GM21360 (cell line): ENCODE results near the gene STMN1.
A peak's percentile ranks its signal among the peaks of the same experiment; 100 is the strongest.

Source experiments
- ATAC-seq: cut with Tn5 transposase; IDR thresholded peaks from one replicate; pipeline ENCODE4 v1.9.1; 2021; ENCODE audit warnings: mild to moderate bottlenecking, moderate library complexity; ENCODE audit not compliant: unreplicated experiment

STMN1 gene

DNA sequence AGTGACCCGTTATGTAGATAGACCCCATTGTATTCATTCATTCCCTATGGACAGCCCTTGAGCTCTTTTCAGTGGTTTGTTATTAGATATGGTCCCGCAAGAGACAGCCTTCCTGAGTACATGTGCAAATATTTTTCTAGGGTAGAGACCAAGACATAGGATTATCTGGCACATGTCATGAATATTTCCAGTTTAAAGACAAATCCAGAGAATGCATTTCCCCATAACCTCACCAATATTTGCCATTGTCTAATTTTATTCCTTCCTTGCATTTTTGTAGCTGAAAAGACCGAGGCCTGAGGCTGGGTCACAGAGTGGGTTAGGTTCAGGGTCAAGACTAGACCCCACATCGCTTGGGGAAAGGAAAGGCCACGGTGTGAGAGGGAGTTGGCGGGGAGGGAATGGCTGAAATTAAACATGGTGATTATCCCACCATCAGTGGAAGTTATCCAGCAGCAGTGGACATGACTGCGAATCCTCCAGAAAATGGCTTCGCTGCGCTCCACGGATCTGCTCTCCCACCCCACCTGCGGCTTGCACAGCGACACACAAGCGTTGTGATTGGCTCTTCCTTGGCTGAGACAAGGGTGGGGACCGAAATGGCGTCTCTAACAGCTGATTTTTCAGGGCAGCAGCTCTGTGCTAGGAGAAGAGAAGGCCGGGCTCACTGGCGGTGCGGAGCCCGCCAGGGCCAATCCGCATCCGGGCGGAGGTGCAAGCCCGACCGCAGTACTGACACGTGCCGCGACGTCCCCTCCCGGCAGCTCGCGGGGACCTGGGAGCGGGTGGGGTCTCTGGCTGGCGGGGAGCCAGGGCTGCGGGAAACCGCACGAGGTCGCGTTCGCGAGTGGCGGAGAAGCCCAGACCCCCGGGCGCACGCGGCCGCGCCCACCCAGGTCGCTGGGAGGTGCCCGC lies 16.1 kb upstream of the STMN1 start:
- no peak for ATAC-seq

GRCh38 chr1:25918615-25919014 lies 12.4 kb upstream of the STMN1 start:
- ATAC-seq: no peak

GRCh38 chr1:25917996-25918395 lies 11.8 kb upstream of the STMN1 start:
- no peak for ATAC-seq

DNA sequence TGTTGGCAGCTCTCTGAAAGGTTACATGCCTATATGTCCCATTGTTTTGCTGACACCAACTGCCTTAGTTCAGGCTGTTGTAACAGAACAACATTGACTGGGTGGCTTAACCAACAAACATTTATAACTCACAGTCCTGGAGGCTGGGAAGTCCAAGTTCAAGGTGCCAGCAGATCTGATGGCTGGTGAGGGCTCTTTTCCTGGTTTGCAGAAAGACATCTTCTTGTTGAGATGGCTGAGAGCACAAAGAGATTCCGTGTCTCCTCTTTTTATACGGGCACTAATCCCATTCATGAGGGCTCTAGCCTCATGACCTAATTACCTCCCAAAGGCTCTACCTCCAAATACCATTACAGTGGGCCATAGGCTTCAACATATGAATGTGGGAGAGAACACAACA lies 10.2 kb upstream of the STMN1 start:
- no peak for ATAC-seq

- ATAC-seq: no peak
These were observed 8.1 kb upstream of the STMN1 start for GRCh38 chr1:25914074-25914995.

GRCh38 chr1:25913206-25913605 lies 7.0 kb upstream of the STMN1 start:
- ATAC-seq: no peak

GRCh38 chr1:25912076-25912831 lies 6.0 kb upstream of the STMN1 start:
- no peak for ATAC-seq

DNA sequence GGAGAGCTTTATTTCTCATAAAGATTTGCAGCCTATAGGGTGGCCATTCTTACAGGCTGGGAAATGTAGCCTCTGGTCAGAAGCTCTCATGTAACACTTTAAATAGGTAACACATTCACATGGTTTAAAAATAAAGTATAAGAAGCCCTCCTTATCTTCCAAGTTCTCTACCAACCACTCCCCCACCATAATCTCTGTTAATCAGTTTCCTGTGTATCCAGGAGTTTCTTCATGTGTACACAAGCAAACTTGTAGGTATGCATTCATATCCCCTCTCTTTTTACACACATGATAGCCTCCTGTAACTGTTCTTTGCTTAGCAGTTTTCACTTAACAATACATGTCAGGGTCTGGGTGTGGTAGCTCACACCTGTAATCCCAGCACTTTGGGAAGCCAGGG lies 4.9 kb upstream of the STMN1 start:
- no peak for ATAC-seq

GRCh38 chr1:25909040-25909439 lies 2.8 kb upstream of the STMN1 start:
- ATAC-seq: no peak

DNA sequence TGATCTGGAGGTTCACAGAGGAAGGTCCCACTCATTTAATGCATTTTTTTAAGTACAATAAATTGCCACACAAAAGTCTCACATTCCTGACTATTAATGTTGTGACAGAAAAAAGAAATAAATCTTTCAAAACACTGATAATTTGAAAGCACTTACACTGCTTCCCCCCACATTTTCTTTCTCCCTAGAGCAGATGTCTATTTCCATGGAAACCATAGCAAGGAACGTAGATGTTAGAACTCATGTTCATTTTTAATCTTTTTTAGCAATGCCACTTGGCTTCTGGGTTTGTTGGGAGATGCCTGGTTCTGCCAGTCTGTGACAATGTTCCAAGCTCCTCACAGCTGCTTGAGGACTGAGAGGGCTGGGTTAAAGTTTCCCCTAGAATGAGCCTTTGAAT lies 1.9 kb upstream of the STMN1 start:
- ATAC-seq: no peak

- no peak for ATAC-seq
These were observed 1.4 kb upstream of the STMN1 start for GRCh38 chr1:25907601-25908000.

- ATAC-seq: no peak
These were observed 553 bp upstream of the STMN1 start for GRCh38 chr1:25906644-25907300.

DNA sequence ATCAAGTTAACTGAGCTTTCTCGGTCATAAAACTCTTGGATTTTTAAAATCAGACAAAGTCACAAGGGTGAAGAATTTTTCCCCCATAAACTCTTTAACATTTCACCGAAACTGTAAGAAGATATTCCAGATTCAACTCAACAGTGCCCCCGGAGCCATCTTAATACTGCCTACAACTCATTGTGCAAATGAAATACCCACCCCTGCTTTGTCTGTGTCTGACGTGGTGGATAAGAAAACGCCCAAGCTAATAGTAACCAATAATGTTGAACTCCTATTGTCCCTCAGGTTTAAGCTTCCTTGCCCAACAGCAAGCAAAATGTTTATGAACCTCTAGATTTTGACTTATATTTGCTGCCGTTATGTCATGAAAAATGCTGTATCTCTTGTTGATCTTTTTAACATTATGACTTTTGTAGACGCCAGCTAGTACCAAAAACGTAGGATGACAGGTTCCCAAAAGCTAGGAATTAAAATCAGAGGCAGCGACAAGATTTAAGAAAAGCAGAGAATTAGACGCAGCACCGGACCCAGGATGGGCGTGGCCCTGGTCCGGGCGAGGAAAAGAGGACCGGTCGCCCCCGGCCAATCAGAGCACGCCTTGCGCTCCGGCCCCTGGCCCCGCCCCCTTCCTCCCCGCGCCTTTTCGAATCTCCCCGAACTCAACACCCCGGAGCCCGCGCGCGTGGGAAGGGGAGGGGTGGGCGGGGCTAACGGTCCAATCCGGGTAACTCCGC lies 1.1 kb downstream of the STMN1 start:
- peak; percentile 77 for ATAC-seq

DNA sequence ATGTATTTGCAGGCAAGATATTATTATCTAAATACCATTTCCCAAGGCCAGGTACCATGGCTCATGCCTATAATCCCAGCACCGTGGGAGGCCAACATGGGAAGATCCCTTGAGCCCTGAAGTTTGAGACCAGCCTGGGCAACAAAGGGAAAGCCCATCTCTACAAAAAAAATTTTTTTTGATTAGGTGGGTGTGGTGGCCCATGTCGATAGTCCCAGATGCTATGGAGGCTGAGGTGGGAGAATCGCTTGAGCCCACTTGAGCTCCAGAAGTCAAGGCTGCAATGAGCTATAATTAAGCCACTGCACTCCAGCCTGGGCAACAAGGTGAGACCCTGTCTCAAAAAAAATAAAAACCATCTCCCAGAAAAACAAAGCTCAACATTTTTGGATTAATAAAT lies 2.2 kb downstream of the STMN1 start:
- no peak for ATAC-seq

DNA sequence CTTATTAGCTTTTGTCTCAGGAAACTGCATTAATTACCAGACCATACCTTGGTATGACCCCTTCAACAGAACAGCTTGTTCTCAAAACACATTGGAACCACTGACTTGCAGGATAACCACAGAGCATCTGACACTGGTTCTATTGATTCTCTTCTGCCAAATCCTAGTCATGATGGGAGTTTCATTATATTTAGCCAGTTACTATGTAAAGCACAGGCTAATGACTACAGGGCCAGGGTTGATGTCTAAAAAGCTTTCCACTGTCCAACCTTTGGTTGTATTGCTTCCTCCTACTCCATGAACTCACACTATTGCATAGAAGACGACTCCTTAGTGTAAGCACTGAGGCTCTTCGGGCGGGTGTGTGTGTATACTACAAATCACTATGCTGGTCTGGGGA lies 3.8 kb downstream of the STMN1 start:
- no peak for ATAC-seq

GRCh38 chr1:25900219-25900618 lies 6.0 kb downstream of the STMN1 start:
- ATAC-seq: no peak

DNA sequence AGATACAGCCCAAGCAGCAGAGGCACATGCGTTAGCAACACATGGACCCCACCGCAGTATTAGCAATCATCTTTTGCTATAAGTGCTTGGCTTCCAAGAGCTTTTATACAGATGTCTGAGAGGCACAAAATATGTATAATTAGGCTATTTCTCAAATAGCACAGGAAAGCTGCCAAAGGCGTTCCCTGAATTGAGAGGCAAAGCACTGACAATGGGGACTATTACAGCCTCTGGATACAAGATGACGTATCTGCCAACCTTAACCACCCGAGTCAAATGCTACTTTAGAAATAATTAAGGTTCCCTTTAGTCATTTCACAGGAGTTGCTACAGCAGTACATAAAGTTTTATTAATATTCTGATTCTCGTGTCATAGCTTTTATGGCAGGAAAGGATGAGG lies 6.4 kb downstream of the STMN1 start:
- ATAC-seq: no peak

- no peak for ATAC-seq
These were observed 7.8 kb downstream of the STMN1 start for GRCh38 chr1:25898223-25899015.

DNA sequence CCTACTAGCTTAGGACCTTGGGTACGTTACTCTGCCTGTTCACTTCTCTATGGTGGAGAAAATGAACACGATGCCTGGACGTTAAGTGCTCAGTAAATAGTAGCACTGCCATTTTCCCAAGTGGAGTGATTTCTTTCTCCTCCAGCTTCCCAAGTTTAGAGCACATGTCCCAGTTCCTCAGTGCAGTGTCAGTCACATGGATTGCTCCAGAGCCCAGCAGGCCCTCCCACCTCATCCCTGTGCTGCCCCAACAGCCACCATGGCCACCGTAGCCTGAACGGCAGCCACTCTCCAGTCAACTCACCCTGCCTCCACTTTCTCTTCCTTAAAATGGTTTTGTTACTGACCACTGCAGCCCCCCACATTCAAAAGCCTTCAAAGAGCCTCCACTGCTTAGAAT lies 8.5 kb downstream of the STMN1 start:
- ATAC-seq: no peak
